OCI-LY1 (cell line): ENCODE results near the gene PDE11A.

Experiments
- H2AFZ ChIP-seq: fragments of 200-600 bp; sonication (generic), shearing (Covaris generic); 2 replicates; pipeline ENCODE4 v1.6.0; 2014; ENCODE audit warnings: antibody characterized with exemption, mild to moderate bottlenecking, low read length
- H3F3A ChIP-seq: fragments of 200-600 bp; sonication (generic), shearing (Covaris generic); 2 replicates; pipeline ENCODE4 v1.6.0; 2014; ENCODE audit warnings: mild to moderate bottlenecking, antibody characterized with exemption, low read length, moderate library complexity; ENCODE audit not compliant: insufficient read depth
- H3K27ac ChIP-seq: fragments of 200-600 bp; sonication (generic); 2 replicates; pipeline ENCODE4 v1.5.1; 2014; ENCODE audit warnings: low read length, mixed run types, mild to moderate bottlenecking, low read depth; ENCODE audit not compliant: poor library complexity, severe bottlenecking
- H3K27me3 ChIP-seq: fragments of 200-600 bp; sonication (generic); 2 replicates; pipeline ENCODE4 v1.6.0; 2014; ENCODE audit warnings: antibody characterized with exemption, mild to moderate bottlenecking, low read length, moderate library complexity; ENCODE audit not compliant: insufficient read depth
- H3K36me3 ChIP-seq: fragments of 200-600 bp; sonication (generic); 2 replicates; pipeline ENCODE4 v1.6.1; 2014; ENCODE audit warnings: mild to moderate bottlenecking, antibody characterized with exemption, low read length, moderate library complexity, mixed read lengths; ENCODE audit not compliant: insufficient read depth
- H3K4me1 ChIP-seq: fragments of 200-600 bp; sonication (generic); 2 replicates; pipeline ENCODE4 v1.5.1; 2014; ENCODE audit warnings: mild to moderate bottlenecking, low read length, moderate library complexity; ENCODE audit not compliant: insufficient read depth, severe bottlenecking
- H3K4me2 ChIP-seq: fragments of 200-600 bp; sonication (generic), shearing (Covaris generic); 2 replicates; pipeline ENCODE4 v1.6.1; 2014; ENCODE audit warnings: low read length
- H3K4me3 ChIP-seq: fragments of 200-600 bp; sonication (generic); 2 replicates; pipeline ENCODE4 v1.5.1; 2014; ENCODE audit warnings: low read length, low read depth, mild to moderate bottlenecking, mixed read lengths; ENCODE audit not compliant: poor library complexity, severe bottlenecking
- H3K79me2 ChIP-seq: fragments of 200-600 bp; shearing (Covaris generic); 2 replicates; pipeline ENCODE4 v1.6.1; 2016; ENCODE audit warnings: mixed run types, low read length, mixed read lengths; ENCODE audit not compliant: insufficient read depth
- H3K9ac ChIP-seq: fragments of 200-600 bp; sonication (generic), shearing (Covaris generic); 2 replicates; pipeline ENCODE4 v1.6.1; 2014; ENCODE audit warnings: mild to moderate bottlenecking, low read length, mixed read lengths
- H3K9me2 ChIP-seq: fragments of 200-600 bp; sonication (generic), shearing (Covaris generic); 2 replicates; pipeline ENCODE4 v1.6.1; 2014; ENCODE audit warnings: low read depth, mild to moderate bottlenecking, low read length, mixed read lengths
- H3K9me3 ChIP-seq: fragments of 200-600 bp; shearing (Covaris generic); 2 replicates; pipeline ENCODE4 v1.6.1; 2014; ENCODE audit warnings: low read length, mixed read lengths
- H4K20me1 ChIP-seq: fragments of 200-600 bp; sonication (generic), shearing (Covaris generic); 2 replicates; pipeline ENCODE4 v1.6.0; 2016; ENCODE audit warnings: mild to moderate bottlenecking, low read length; ENCODE audit not compliant: insufficient read depth
- CTCF ChIP-seq: fragments of 200-600 bp; sonication (generic), shearing (Covaris generic); IDR thresholded peaks from 2 replicates; pipeline ENCODE4 v1.5.1; 2017; ENCODE audit warnings: mild to moderate bottlenecking, antibody characterized with exemption, low read length, moderate library complexity, mixed read lengths
- EZH2 ChIP-seq: fragments of 200-600 bp; sonication (generic), shearing (Covaris generic); IDR thresholded peaks from 2 replicates; pipeline ENCODE4 v1.8.0; 2017; ENCODE audit warnings: borderline replicate concordance, mixed run types, mild to moderate bottlenecking, antibody characterized with exemption, low read length, moderate library complexity, mixed read lengths

The PDE11A gene

GRCh38 chr2:177603768-177604167 is 468.8 kb downstream of the PDE11A start:
- TF ChIP-seq CTCF (no peak), EZH2 (no peak)
- Histone ChIP-seq H3K79me2 (no peaks in the 10 kb centered on the region), H3K9ac (no peak overlapping the region), H3K4me3 (no peak overlapping the region), H3K4me2 (no peak overlapping the region), H3K9me3 (peaks cover 5% of the 10 kb centered on the region; the same call in 1 of the 2 replicates), H2AFZ (no peak overlapping the region), H4K20me1 (no peaks in the 10 kb centered on the region), H3F3A (no peaks in the 10 kb centered on the region), H3K27me3 (no peaks in the 10 kb centered on the region), H3K36me3 (no peaks in the 10 kb centered on the region), H3K9me2 (no peaks in the 10 kb centered on the region), H3K27ac (no peak overlapping the region), H3K4me1 (peaks cover 9% of the 10 kb centered on the region)

GRCh38 chr2:177603181-177603580 is 469.4 kb downstream of the PDE11A start:
- Histone ChIP-seq H3K79me2 (no peaks in the 10 kb centered on the region), H3K9ac (no peak overlapping the region), H3K36me3 (no peaks in the 10 kb centered on the region), H3K27ac (no peak overlapping the region), H4K20me1 (no peaks in the 10 kb centered on the region), H2AFZ (no peak overlapping the region), H3K9me2 (no peaks in the 10 kb centered on the region), H3K4me2 (no peak overlapping the region), H3F3A (no peaks in the 10 kb centered on the region), H3K9me3 (peaks cover 5% of the 10 kb centered on the region; the same call in 1 of the 2 replicates), H3K4me3 (no peak overlapping the region), H3K27me3 (no peaks in the 10 kb centered on the region), H3K4me1 (peaks cover 9% of the 10 kb centered on the region)
- TF ChIP-seq CTCF (no peak), EZH2 (no peak)

- Histone ChIP-seq H3K9me3 (peaks cover 4% of the 10 kb centered on the region; the same call in 1 of the 2 replicates), H3K36me3 (no peaks in the 10 kb centered on the region), H3K4me1 (peaks cover 9% of the 10 kb centered on the region), H3K4me3 (no peak overlapping the region), H3K9ac (no peak overlapping the region), H2AFZ (no peak overlapping the region), H3K79me2 (no peaks in the 10 kb centered on the region), H4K20me1 (no peaks in the 10 kb centered on the region), H3K9me2 (no peaks in the 10 kb centered on the region), H3K27ac (no peak overlapping the region), H3F3A (no peaks in the 10 kb centered on the region), H3K27me3 (no peaks in the 10 kb centered on the region), H3K4me2 (no peak overlapping the region)
- TF ChIP-seq CTCF (no peak), EZH2 (no peak)
These were observed 469.9 kb downstream of the PDE11A start for GRCh38 chr2:177602611-177603164.
